Uterus (tissue), 4 donors: ENCODE data around the gene CHN2. TPM values are rescaled to one million over a fixed set of nuclear protein-coding genes. Genes with fewer than 3 reads are reported as not detected.

Experiments
- DNase-seq, 2 donors: peaks; one replicate each; pipeline ENCODE4 v3.0.0-alpha.2; 2019 to 2020
- H3K27ac ChIP-seq, 2 donors: fragments of 200-600 bp; sonication (generic); 1 replicate in 1 of 2; 2 replicates in 1 of 2; pipeline ENCODE4 v1.5.1; 2016 to 2018
- H3K27me3 ChIP-seq, 2 donors: fragments of 200-600 bp; sonication (generic); one replicate each; pipeline ENCODE4 v1.5.1; 2018 to 2019; ENCODE audit warnings: control low read depth in 1 of 2
- H3K36me3 ChIP-seq, 2 donors: fragments of 200-600 bp; sonication (generic); one replicate each; pipeline ENCODE4 v1.5.1; 2019; ENCODE audit warnings: control low read depth in 1 of 2
- H3K4me1 ChIP-seq, 2 donors: fragments of 200-600 bp; sonication (generic); one replicate each; pipeline ENCODE4 v1.5.1; 2018 to 2019; ENCODE audit warnings: control low read depth in 1 of 2
- H3K4me3 ChIP-seq, 2 donors: fragments of 200-600 bp; sonication (generic); 1 replicate in 1 of 2; 2 replicates in 1 of 2; pipeline ENCODE4 v1.5.1; 2018 to 2019; ENCODE audit warnings: mild to moderate bottlenecking in 1 of 2
- H3K9me3 ChIP-seq, 2 donors: fragments of 200-600 bp; sonication (generic); one replicate each; pipeline ENCODE4 v1.5.1; 2019; ENCODE audit warnings: control low read depth in 1 of 2
- CTCF ChIP-seq, 4 experiments: fragments of 200-600 bp in 2 of 4; fragments of 450-650 bp in 2 of 4; sonication (generic) in 2 of 4; IDR thresholded peaks; one replicate each; pipeline ENCODE4 v1.5.1; 2016 to 2019; ENCODE audit warnings: antibody characterized with exemption in 4 of 4, mild to moderate bottlenecking in 2 of 4, moderate library complexity in 1 of 4
- POLR2A ChIP-seq, 2 donors: fragments of 450-650 bp; IDR thresholded peaks; one replicate each; pipeline ENCODE4 v1.6.1; 2016; ENCODE audit warnings: antibody characterized with exemption in 2 of 2, mild to moderate bottlenecking in 1 of 2, moderate library complexity in 1 of 2
- intact Hi-C: fragments of 100-400 bp; cut with DNase I; formaldehyde crosslinking; loops from one replicate; pipeline ENCODE4 v1.15.1; 2023; ENCODE audit warnings: low total_unique reads
- total RNA-seq, 4 donors: library from RNA; depleted of rRNA in 3 of 4; stranded (reverse); fragments of >200 nt in 3 of 4; gene quantifications; one replicate each; pipeline versions ENCODE4 v1.1.0 to v1.2.4, GENCODE V29; 2014 to 2023
- donor health status: DM: yes; HTN: yes; CAD: no.

CHN2 gene
- total RNA-seq, 4 donors from 2014 or later, result 9.8 to 22.9 (median 18.3) TPM

GRCh38 chr7:29346231-29346978 lies 151.8 kb downstream of the CHN2 start:
- TF ChIP-seq POLR2A (IDR thresholded peaks at IDR 0.05) (no peak), CTCF (IDR thresholded peaks at IDR 0.05) (no peak)
- no peaks in the 10 kb centered on the region for H3K36me3 ChIP-seq
- intact Hi-C loops, result no loop called here

GRCh38 chr7:29349362-29349761 lies 154.8 kb downstream of the CHN2 start:
- TF ChIP-seq POLR2A (IDR thresholded peaks at IDR 0.05) (no peak), CTCF (IDR thresholded peaks at IDR 0.05) (no peak)
- H3K36me3 ChIP-seq, result no peaks in the 10 kb centered on the region
- intact Hi-C loops, result no loop called here
- no peaks in the 10 kb centered on the region for H3K27me3 ChIP-seq
- no peak for DNase-seq
- no peaks in the 10 kb centered on the region for H3K4me1 ChIP-seq
- H3K9me3 ChIP-seq, result no peaks in the 10 kb centered on the region
- H3K4me3 ChIP-seq, result no peak overlapping the region
- H3K27ac ChIP-seq, result no peak overlapping the region

More at GRCh38 chr7:29346231-29346978, 151.8 kb downstream of the CHN2 start:
- H3K27ac ChIP-seq, result no peak overlapping the region
- no peaks in the 10 kb centered on the region for H3K9me3 ChIP-seq
- no peaks in the 10 kb centered on the region for H3K4me1 ChIP-seq
- DNase-seq, result no peak
- no peaks in the 10 kb centered on the region for H3K27me3 ChIP-seq
- H3K4me3 ChIP-seq, result no peak overlapping the region

DNA sequence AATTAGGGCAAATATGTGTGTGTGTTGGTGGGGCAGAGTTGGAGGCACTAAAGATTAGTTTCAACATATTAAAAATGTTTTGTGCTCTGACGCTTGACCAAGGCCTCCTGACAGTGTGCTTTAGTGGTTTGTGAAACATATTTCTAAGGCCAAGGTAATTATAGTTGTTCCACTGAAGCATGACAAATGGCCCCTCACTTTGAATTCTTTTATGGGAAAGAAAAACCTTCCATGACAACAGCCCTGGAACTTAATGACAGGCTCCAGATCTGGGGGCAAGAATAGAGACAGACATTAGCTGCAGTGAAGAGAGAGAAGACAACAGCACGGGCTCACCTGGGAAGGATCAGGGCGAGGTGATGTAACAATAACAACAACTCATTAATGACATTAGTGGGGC lies 155.8 kb downstream of the CHN2 start:
- DNase-seq, result no peak
- no peaks in the 10 kb centered on the region for H3K27me3 ChIP-seq
- no peak overlapping the region for H3K4me3 ChIP-seq
- intact Hi-C loops, result no loop called here
- no peaks in the 10 kb centered on the region for H3K36me3 ChIP-seq
- H3K9me3 ChIP-seq, result no peaks in the 10 kb centered on the region
- no peaks in the 10 kb centered on the region for H3K4me1 ChIP-seq
- no peak for TF ChIP-seq CTCF (IDR thresholded peaks at IDR 0.05)
- TF ChIP-seq POLR2A (IDR thresholded peaks at IDR 0.05), result no peak
- no peak overlapping the region for H3K27ac ChIP-seq

GRCh38 chr7:29352041-29352440 lies 157.5 kb downstream of the CHN2 start:
- DNase-seq, result no peak
- intact Hi-C loops, result no loop called here
- Histone ChIP-seq H3K4me3 (no peak overlapping the region), H3K27ac (no peak overlapping the region), H3K9me3 (no peaks in the 10 kb centered on the region), H3K4me1 (no peaks in the 10 kb centered on the region), H3K27me3 (no peaks in the 10 kb centered on the region), H3K36me3 (no peaks in the 10 kb centered on the region)
- TF ChIP-seq CTCF (IDR thresholded peaks at IDR 0.05), result no peak
- no peak for TF ChIP-seq POLR2A (IDR thresholded peaks at IDR 0.05)

DNA sequence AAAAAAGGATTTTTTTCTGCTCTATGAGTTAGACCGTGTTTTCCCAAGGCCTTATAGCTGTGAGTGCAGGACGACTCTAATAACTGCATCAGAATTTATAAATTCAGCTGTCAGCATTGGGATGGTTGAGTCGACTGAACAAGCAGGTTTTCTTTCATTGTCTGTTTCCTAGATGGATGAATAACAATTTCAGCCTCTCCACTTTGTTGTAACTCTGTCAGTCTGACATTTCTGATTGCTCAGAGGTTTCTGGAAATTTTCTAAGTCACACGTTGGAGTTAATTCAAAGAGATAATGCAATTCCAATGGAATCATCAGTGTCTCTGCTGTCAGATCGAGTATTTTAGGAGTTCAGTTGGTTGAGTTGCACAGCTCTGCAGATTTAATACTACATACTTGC lies 159.2 kb downstream of the CHN2 start:
- Histone ChIP-seq H3K27me3 (no peaks in the 10 kb centered on the region), H3K4me3 (no peak overlapping the region), H3K36me3 (no peaks in the 10 kb centered on the region), H3K27ac (no peak overlapping the region), H3K9me3 (no peaks in the 10 kb centered on the region), H3K4me1 (no peaks in the 10 kb centered on the region)
- intact Hi-C loops, result no loop called here
- TF ChIP-seq POLR2A (IDR thresholded peaks at IDR 0.05) (no peak), CTCF (IDR thresholded peaks at IDR 0.05) (no peak)
- DNase-seq, result no peak
